Hematopoietic multipotent progenitor cell (in vitro differentiated cells): Measurements from ENCODE around the gene NBEA. TPM values are rescaled to one million over a fixed set of nuclear protein-coding genes. Genes with fewer than 3 reads are reported as not detected.

ENCODE experiments used
- DNase-seq, 3 donors: peaks; one replicate each; pipeline ENCODE4 v3.0.0-alpha.2; 2011 to 2015; ENCODE audit warnings: low read depth in 2 of 3, low spot score in 2 of 3
- total RNA-seq: library from RNA; depleted of rRNA; stranded (reverse); fragments of >200 nt; gene quantifications from one replicate; pipeline ENCODE4 v1.2.3, GENCODE V29; 2012

The NBEA gene
- total RNA-seq, 1 donor, result 4.6 TPM

GRCh38 chr13:35552172-35552844 is 610.2 kb downstream of the NBEA start:
- DNase-seq, result no peak

GRCh38 chr13:35554972-35555623 is 613.0 kb downstream of the NBEA start:
- DNase-seq, result no peak

- DNase-seq, result no peak
Observed at GRCh38 chr13:35557475-35557874, 615.4 kb downstream of the NBEA start.

GRCh38 chr13:35561540-35561939 is 619.5 kb downstream of the NBEA start:
- DNase-seq, result no peak

- DNase-seq, result no peak
Observed at GRCh38 chr13:35565273-35565672, 623.2 kb downstream of the NBEA start.

- DNase-seq, result no peak
Observed at GRCh38 chr13:35566340-35566739, 624.3 kb downstream of the NBEA start.

- no peak for DNase-seq
Observed at GRCh38 chr13:35567406-35567980, 625.4 kb downstream of the NBEA start.

- DNase-seq, result no peak
Observed at GRCh38 chr13:35573639-35574038, 631.6 kb downstream of the NBEA start.

- no peak for DNase-seq
Observed at GRCh38 chr13:35592457-35592856, 650.4 kb downstream of the NBEA start.

GRCh38 chr13:35593651-35594050 is 651.6 kb downstream of the NBEA start:
- no peak for DNase-seq

GRCh38 chr13:35594096-35594495 is 652.0 kb downstream of the NBEA start:
- no peak for DNase-seq

- no peak for DNase-seq
Observed at GRCh38 chr13:35595181-35595580, 653.1 kb downstream of the NBEA start.

GRCh38 chr13:35596321-35597030 is 654.4 kb downstream of the NBEA start:
- DNase-seq, result no peak

- no peak for DNase-seq
Observed at GRCh38 chr13:35597451-35597850, 655.4 kb downstream of the NBEA start.

GRCh38 chr13:35598233-35598632 is 656.2 kb downstream of the NBEA start:
- DNase-seq, result no peak

- DNase-seq, result no peak
Observed at GRCh38 chr13:35598790-35599369, 656.8 kb downstream of the NBEA start.

GRCh38 chr13:35599384-35599783 is 657.3 kb downstream of the NBEA start:
- no peak for DNase-seq

- DNase-seq, result no peak
Observed at GRCh38 chr13:35600137-35600536, 658.1 kb downstream of the NBEA start.

- no peak for DNase-seq
Observed at GRCh38 chr13:35603593-35604285, 661.7 kb downstream of the NBEA start.

- no peak for DNase-seq
Observed at GRCh38 chr13:35614666-35615065, 672.6 kb downstream of the NBEA start.

GRCh38 chr13:35617420-35617819 is 675.4 kb downstream of the NBEA start:
- DNase-seq, result no peak
